ENCODE data around the gene EXOSC6.
"Not testable (repeated sequence)": the region's sequence is repeated elsewhere in the genome, so short reads cannot be mapped to it uniquely, and the experiment has no call there.

The EXOSC6 gene

DNA sequence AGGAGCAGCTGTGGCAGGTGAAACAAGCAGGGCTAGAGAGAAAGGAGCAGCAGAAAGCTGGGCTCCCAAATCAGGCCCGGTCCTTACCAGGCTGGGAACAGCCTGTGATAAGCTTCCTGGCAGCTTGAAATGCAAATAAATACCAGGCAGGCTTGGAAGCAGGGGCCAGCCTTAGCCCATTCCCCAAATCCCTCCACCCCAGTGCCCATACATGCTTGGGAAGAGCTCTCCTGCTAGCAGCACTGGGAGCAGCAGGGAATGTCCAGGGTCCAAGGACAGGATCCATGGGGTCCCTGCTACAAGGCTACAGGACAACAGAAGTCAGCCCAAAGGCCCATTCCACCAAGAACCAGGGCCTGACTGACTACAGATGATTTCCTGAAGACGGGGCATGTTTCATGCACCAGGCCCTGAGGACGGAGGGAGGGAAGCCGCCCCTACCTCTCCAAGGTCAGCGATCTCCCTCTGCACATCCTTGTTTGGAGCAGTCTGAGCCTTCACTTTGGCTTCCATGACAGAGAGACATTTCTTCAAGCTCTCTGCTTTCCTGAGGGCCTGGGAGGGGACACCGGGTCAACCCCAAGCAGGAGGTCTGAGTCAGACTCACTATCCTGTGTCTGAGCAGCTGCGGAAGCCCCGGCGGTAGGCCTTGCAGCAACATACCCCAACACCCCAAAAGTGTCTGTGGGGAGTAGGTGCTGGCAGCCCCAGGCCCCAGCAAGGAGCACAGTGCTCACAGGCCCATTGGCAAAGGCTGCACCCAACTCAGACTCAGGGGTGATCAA lies 2.6 kb upstream of the EXOSC6 start:
- TF ChIP-seq, protein P1, sequence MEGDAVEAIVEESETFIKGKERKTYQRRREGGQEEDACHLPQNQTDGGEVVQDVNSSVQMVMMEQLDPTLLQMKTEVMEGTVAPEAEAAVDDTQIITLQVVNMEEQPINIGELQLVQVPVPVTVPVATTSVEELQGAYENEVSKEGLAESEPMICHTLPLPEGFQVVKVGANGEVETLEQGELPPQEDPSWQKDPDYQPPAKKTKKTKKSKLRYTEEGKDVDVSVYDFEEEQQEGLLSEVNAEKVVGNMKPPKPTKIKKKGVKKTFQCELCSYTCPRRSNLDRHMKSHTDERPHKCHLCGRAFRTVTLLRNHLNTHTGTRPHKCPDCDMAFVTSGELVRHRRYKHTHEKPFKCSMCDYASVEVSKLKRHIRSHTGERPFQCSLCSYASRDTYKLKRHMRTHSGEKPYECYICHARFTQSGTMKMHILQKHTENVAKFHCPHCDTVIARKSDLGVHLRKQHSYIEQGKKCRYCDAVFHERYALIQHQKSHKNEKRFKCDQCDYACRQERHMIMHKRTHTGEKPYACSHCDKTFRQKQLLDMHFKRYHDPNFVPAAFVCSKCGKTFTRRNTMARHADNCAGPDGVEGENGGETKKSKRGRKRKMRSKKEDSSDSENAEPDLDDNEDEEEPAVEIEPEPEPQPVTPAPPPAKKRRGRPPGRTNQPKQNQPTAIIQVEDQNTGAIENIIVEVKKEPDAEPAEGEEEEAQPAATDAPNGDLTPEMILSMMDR (IDR thresholded peaks at IDR 0.05; ENCODE audit: insufficient read depth, low read depth, low read length, missing control alignments), result no peak
- DNase-seq (ENCODE audit: low read depth), result no peak
- no peak overlapping the region for H3K4me3 ChIP-seq (ENCODE audit: low read depth, low read length)

GRCh38 chr16:70253291-70254106 lies 1.8 kb upstream of the EXOSC6 start:
- DNase-seq (ENCODE audit: low read depth), result peak; percentile 39
- no peak overlapping the region for H3K4me3 ChIP-seq (ENCODE audit: low read depth, low read length)
- TF ChIP-seq, protein P1 (IDR thresholded peaks at IDR 0.05; ENCODE audit: insufficient read depth, low read depth, low read length, missing control alignments), result peak; percentile 50

- no peak for DNase-seq (ENCODE audit: low read depth)
- TF ChIP-seq, protein P1 (IDR thresholded peaks at IDR 0.05; ENCODE audit: insufficient read depth, low read depth, low read length, missing control alignments), result peak; percentile 33
- H3K4me3 ChIP-seq (ENCODE audit: low read depth, low read length), result no peak overlapping the region
These were observed 732 bp upstream of the EXOSC6 start for GRCh38 chr16:70252355-70252988.

GRCh38 chr16:70250748-70251628 lies 752 bp downstream of the EXOSC6 start:
- peak overlapping the region; percentile 67 for H3K4me3 ChIP-seq (ENCODE audit: low read depth, low read length)
- peak; percentile 59 for DNase-seq (ENCODE audit: low read depth)
- TF ChIP-seq, protein P1 (IDR thresholded peaks at IDR 0.05; ENCODE audit: insufficient read depth, low read depth, low read length, missing control alignments), result no peak

- not testable (repeated sequence) for DNase-seq (ENCODE audit: low read depth)
- peak overlapping the region; percentile 46 for H3K4me3 ChIP-seq (ENCODE audit: low read depth, low read length)
These were observed 2.0 kb downstream of the EXOSC6 start for GRCh38 chr16:70249697-70250096.

- not testable (repeated sequence) for DNase-seq (ENCODE audit: low read depth)
These were observed 13.0 kb downstream of the EXOSC6 start for GRCh38 chr16:70238773-70239172.

DNA sequence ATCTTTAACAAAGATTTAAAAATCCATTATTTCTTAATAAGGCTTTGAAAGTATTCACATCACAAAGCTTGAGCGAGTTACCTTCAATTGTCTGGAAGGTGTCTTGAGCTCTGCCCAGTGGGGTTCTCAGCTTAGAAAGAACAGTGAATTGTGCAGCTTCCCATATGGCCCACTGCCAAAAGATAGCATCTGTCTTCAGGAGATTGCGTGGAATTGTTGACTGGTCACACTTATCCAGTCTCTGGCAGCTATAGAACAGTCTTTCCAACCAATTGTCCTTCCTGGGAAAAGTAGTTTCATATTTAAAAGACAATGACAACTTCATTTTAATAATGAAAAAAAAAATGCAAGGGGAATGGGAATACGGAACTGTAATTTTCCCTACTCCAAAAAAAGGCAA lies 19.9 kb downstream of the EXOSC6 start:
- not testable (repeated sequence) for H3K4me3 ChIP-seq (ENCODE audit: low read depth, low read length); DNase-seq (ENCODE audit: low read depth)

More at GRCh38 chr16:70238773-70239172, 13.0 kb downstream of the EXOSC6 start:
- H3K4me3 ChIP-seq (ENCODE audit: low read depth, low read length), result not testable (repeated sequence)

- H3K4me3 ChIP-seq (ENCODE audit: low read depth, low read length); DNase-seq (ENCODE audit: low read depth): not testable (repeated sequence)
These were observed 25.7 kb downstream of the EXOSC6 start for GRCh38 chr16:70226024-70226423.

DNA sequence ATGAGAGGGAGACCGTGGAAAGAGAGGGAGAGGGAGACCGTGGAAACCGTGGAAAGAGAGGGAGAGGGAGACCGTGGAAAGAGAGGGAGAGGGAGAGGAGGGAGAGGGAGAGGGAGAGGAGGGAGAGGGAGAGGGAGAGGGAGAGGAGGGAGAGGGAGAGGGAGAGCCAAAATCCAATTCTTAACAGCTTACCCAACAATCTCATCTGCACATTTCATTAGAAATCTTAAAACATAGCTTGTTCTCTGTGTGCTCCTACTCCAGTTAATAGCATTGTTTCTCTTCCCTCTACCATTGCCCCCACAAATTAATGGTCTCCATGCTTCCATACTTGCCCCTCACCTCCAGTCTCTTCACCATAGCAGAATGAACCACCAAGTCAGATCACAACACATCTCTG lies 26.3 kb downstream of the EXOSC6 start:
- not testable (repeated sequence) for H3K4me3 ChIP-seq (ENCODE audit: low read depth, low read length)

GRCh38 chr16:70224645-70225044 lies 27.1 kb downstream of the EXOSC6 start:
- not testable (repeated sequence) for DNase-seq (ENCODE audit: low read depth); H3K4me3 ChIP-seq (ENCODE audit: low read depth, low read length)

More for the DNA sequence above, 26.3 kb downstream of the EXOSC6 start:
- DNase-seq (ENCODE audit: low read depth), result not testable (repeated sequence)

DNA sequence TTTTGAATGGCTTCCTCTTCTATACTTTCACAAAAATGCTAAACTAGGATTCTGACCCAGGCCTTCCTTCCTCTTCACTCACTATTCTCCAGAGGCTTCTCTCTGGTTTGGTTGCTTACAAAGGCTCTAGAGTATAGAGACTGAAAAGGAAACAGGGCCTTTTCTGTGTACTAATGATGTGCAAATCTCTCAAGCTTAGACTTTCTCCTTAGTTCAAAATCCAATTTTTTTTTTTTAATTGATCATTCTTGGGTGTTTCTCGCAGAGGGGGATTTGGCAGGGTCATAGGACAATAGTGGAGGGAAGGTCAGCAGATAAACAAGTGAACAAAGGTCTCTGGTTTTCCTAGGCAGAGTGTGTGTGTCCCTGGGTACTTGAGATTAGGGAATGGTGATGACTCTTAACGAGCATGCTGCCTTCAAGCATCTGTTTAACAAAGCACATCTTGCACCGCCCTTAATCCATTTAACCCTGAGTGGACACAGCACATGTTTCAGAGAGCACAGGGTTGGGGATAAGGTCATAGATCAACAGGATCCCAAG lies 27.7 kb downstream of the EXOSC6 start:
- not testable (repeated sequence) for DNase-seq (ENCODE audit: low read depth); H3K4me3 ChIP-seq (ENCODE audit: low read depth, low read length)

DNA sequence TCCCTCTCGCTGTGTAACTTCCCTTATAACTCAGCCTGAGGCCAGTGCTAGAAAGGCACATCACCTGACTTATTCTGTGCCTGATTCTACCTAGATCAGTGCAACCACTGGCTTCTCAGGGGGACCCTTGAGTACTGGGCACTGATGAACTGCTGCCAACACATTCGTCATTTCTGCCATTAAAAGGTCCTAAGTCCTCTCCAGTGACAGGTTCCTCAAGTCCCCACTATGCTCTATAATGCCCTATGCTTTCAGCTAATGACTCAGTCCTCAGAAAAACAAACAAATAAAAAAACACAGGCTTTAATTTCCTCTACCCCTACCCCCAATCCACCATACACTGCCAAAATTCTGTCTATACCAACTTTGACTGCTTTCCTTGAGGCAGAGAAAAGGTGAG lies 28.5 kb downstream of the EXOSC6 start:
- H3K4me3 ChIP-seq (ENCODE audit: low read depth, low read length); DNase-seq (ENCODE audit: low read depth): not testable (repeated sequence)

Measured in GM12865 (cell line).